DMS53 treated with DMSO at 0.1 percent for 48 hours (cell line): ENCODE data around the gene SPSB3.

ENCODE experiments used
- DNase-seq: peaks from one replicate; lab custom pipeline; 2025; ENCODE audit not compliant: unreplicated experiment; lab: John Stamatoyannopoulos, UW

The SPSB3 gene

DNA sequence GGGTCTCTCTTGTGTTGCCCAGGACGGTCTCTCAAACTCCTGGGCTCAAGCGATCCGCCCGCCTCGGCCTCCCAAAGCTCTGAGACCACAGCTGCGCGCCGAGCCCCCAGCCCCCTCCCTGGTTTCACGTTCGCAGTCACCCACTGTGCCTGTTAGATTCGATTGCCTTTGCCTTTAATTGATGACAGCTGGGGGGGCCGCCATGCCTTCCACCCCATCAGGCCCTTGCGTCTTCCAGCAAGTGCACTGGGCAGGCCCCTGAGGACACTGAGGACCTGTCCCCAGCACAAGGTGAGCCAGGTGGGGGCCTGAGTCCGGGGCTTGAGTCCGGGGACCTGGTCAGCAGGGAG, 7.9 kb upstream of the SPSB3 start:
- no peak for DNase-seq

DNA sequence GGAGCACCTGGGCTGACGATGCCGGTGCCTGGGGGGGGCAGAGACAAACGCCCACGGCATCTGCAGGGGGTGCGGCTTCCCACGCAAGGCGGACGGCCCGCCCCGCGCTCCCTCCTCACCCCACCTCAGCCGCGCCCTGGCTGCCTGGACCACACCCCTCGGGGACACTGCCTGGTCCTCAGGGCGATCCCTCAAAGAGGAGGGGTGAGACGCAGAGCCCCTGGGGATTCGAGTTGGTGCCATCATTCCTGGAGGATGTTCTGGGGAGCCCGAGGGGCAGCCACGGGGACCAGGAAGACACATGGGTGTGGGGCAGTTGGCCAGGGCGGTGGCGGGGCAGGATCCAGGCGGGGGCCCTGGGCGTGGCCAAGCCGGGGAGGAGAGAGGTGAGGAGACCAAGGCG, 7.3 kb upstream of the SPSB3 start:
- no peak for DNase-seq

DNA sequence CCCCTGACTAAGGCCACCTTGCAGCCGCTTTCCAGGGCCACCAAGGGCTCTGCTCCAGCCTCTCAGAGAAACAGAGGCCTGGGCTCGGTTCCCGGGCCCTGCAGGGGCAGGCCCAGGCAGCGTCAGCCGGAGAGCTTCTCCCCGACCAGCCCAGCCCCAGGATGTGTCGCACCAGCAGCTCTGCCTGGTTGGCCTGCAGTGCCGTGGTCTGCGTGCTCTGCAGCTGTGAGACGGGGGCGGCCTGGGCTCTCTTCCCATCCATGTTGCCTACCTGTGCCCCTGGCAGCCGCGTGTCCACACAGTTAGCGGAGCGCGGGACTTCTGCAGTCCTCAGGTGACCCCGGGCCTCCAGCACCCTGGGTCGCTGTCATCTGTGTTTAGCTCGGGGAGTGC, 6.3 kb upstream of the SPSB3 start:
- DNase-seq: no peak

DNA sequence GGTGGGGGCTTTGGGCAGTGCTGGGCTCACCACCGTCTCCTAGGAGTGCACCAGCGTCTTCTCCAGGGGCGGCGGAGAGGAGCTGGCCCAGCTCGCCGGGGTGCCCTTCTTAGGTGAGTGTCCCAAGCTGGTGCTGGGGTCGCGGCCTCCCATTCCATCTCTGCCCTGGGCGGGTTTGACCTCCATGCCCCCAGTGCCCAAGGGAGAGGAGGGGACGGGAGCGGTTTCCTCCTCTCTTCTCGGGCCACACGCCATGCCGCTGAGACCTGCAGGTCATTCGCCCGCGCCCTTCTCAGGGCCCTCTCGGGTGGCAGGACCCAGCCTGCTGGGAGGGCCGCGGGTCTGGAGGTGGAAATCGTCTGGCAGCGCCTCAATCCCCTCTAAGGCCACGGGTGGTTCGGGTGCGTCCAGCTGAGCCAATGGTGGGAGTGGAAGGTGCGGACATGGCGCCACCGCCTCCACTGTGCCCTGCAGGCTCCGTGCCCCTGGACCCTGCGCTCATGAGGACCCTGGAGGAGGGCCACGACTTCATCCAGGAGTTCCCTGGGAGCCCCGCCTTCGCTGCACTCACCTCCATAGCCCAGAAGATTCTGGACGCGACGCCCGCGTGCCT, 5.8 kb upstream of the SPSB3 start:
- no peak for DNase-seq

DNA sequence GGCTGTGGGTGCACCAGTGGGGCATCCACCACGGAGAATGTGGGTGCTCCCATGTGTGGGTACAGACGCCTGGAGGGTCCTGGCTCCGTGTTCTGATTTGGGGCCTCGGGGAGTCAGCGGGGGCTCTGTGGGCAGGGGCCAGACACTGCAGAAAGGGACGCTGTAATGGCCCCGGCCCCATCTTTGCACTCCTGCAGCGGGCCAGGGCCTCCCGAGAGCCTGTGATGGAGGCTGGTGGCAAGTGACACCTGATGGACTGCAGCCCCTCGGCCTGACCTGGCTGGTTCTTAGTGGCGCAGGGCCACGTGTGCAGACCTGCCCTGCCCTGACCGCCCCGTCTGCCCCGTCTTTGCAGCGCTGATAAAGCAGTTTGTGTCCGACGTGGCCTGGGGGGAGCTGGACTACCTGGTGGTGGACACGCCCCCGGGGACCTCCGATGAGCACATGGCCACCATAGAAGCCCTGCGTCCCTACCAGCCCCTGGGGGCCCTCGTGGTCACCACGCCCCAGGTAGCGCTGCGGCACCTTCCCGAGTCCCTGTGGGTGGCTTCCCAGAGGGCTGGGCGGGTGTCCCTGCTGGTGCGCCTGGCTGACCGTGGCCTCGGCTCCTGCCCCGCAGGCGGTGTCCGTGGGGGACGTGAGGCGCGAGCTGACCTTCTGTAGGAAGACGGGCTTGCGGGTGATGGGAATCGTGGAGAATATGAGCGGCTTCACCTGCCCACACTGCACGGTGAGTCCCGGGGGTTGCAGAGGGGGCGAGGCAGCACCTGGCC, 5.1 kb upstream of the SPSB3 start:
- DNase-seq: no peak

DNA sequence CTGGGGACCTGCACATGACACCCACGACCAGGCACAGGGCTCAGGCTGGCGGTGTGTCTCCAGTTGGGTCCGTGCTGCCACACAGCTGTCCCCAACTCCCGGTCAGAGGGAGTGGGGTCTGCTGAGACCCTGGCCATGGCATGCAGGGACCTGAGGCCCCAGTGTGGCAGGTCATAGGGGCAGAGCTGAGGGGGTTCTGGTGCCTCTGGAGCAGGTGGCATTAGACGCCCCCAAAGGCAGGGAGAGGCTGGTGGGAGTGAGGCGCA, 4.6 kb upstream of the SPSB3 start:
- DNase-seq: no peak

DNA sequence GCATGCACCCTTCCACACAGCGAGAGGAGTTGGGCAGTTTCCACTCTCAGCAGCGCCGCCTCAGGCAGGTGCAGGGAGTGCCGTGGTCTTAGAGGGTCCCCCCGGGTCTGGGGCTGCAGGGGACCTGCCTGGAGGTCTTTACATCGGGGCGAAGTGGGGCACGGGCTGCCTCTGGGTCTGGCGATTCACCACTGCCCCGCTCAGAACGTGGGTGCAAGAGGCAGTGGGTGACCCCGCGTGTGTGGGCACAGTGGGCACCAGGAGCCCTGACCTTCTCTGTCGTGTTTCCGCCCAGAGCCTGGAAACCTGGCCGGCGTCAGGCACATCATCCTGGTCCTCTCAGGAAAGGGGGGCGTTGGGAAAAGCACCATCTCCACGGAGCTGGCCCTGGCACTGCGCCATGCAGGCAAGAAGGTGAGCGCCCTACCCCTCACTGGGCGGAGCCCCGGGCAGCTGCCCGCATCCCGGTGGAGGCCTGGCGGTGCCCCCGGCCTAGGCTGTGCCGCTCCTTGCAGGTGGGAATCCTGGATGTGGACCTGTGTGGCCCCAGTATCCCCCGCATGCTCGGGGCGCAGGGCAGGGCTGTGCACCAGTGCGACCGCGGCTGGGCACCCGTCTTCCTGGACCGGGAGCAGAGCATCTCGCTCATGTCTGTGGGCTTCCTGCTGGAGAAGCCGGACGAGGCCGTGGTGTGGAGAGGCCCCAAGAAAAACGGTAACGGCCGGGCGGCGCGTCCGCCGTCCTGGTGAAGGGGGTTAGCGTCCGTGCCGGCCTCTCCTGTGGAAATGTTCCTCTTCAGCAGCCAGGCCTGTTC, 4.1 kb upstream of the SPSB3 start:
- no peak for DNase-seq

DNA sequence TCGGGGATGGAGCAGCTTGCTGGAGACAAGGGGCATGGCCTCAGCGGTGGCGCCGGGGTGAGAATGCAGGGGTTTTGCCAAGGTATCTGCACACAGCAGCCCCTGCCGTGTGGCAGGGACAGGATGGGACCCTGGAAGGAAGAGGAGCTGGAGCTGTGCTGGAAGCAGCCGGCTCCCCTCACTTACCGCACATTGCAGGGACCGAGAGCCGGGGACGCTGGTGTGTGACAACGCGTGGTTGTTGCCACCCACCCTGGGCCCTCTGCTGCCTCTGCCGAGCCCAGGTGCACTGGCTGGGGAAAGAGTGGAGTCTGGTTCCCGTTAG, 3.4 kb upstream of the SPSB3 start:
- DNase-seq: no peak

DNA sequence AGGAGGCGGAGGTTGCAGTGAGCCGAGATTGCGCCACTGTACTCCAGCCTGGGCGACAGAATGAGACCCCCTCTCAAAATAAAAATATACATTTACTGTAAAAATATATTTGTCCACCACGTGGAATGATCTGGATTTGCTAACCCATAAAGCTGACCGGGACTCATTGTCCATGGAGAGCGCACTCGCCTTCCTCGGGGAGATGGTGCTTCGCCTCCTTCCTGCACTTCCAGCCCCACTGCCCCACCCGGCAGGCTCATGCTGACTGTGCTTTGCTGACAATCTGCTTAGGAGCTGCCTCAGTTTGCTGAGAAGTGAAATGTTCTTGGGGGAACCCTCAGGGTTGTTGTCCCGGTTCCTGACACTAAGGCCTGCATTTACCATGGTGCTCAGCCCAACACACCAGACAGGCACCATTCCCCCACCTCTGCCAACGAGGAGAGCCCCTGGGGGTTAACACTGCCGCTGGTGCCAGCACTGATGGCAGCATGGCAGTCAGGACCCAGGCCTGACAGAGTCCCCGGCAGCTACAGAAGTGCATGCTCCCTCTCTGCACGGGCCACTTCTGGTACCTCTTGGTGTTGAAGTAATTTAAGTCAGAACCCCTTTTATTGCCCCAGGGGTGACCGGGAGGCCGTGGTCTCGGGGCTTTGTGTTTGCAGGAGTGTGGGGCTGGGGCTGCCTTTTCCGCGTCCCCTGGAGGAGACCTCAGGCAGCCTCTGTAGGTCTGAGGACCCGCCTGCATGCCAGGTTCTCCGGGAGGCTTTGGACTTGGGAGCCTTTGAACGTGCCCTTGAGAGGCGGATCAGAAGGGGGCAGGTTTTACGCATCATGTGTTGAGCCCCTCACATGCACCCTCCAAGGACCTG, 2.8 kb upstream of the SPSB3 start:
- DNase-seq: no peak

DNA sequence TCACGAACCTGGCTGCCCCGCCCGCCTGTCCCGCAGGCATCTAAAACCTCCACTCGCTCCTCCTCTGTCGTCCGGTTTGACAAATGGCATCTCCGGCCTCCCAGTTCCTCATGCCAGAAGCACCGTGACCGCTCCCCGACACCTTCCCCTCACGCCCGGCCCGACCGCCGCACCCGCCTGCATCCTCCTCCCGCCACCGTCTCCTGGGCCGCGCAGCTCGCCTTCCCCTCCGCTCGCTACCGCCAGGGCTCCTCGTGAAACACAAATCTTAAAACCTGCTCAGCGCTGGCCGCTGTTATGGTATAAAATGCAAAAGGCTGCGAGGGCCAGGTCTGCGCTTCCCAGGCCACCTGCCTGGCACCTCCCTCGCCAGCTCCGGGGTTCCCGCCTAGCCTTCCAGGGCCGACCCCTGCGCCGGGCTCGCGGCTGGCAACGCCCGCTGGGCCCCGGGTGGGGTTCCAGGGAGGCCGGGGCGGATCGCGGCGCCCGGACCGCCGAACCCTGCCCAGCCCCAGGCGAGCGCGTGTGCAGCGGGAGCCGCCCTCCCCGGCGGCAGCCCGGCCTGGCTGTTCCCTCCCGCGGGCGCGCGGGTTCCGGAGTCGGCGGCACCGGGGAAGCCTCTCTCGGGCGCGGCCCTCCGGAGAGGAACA, 488 bp downstream of the SPSB3 start:
- DNase-seq: no peak

DNA sequence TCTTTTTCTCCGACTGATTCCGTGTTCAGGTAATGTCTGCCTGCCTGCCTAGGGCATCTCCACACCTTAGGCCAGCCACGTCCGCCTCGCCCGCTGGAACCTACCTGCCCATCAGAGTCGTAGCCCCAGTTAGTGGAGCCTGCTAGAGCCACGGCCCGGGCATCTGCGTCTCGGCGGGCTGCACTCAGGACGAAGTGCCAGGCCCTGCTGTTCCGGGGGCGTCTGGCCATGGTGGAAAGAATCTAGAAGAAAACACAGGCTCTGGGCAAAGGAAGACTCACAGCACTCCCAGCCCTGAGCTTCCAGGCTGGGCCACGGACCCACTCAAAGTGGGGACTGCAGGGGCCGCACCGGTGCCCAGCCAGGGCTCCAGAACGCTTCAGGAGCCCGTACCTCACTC, 1.1 kb downstream of the SPSB3 start:
- DNase-seq: no peak

DNA sequence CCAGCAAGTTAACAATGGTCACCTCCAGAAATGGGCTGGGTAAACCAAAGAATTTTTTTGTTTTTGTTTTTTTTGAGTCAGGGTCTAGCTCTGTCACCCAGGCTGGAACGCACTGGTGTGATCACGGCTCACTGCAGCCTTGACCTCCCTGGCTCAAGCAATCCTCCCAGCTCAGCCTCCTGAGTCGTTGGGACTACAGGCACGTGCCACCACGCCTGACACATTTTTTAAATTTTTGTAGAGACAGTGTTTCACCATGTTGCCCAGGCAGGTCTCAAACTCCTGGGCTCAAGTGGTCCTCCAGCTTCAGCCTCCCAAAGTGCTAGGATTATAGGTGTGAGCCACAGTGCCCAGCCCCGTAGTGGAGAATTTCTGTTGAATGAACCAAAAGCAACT, 1.7 kb downstream of the SPSB3 start:
- no peak for DNase-seq

DNA sequence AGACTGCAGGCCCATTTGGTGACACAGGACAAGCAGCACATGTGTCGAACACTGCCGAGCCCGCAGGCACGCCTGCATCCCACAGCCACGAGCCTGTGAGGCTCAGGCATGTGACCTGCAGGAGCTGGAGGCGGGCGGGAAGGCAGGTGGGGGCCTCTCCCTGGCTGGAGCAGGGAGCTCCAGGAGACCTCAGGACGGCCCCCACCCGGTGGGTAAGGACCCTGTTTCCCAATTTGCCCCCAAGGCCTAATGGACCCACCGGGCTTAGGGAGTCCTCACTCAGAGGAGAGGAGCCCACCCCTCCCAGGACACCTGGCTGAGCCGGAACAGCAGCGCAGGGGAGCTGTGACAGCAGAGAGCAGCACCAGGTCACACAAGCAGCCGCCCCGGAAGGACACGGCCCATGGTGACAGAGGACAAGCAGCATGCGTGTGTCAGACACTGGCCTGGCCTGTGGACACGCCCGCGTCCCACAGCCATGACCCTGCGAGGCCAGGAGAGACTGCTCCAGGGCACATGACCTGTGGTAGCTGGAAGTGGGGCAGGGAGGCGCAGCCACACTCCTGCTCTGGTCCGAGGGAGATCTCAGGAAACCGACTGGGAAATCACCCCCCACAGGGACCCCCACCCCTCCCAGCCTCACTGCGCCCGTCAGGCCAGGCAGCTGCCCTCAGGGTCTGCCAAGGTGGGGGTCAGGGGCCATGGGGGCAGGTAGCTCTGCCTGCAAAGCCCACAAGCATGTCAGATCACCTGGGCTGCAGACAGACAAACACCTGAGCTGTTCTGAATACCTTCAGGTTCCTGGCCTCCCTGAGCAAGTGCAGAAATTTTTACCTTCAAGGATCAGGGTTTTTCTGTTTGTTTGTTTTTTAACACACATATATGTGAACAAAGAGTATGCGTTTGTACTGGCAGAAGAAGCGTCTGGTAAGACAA, 2.4 kb downstream of the SPSB3 start:
- DNase-seq: no peak

DNA sequence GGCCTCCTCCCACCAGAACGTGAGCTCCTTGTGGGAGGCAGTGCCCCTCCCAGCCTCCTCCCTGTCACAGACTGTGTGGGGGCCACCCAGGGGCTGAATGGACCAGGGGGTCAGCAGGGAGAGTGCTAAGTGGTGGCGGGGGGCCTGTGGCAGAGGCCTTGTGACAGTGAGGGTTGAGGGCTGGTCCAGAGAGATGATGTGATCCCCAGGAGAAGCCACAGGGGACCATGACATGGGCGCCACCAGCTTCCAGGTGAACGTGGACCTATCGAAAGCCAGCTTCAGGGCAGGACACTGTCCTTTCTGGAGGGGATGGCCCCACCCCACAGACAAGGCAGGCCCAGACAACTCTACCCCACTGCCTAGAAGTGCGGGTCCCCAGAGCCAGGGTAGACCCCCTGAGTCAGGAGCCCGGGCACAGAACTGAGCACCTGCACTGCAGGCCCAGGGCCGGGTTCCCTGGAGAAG, 3.1 kb downstream of the SPSB3 start:
- no peak for DNase-seq

DNA sequence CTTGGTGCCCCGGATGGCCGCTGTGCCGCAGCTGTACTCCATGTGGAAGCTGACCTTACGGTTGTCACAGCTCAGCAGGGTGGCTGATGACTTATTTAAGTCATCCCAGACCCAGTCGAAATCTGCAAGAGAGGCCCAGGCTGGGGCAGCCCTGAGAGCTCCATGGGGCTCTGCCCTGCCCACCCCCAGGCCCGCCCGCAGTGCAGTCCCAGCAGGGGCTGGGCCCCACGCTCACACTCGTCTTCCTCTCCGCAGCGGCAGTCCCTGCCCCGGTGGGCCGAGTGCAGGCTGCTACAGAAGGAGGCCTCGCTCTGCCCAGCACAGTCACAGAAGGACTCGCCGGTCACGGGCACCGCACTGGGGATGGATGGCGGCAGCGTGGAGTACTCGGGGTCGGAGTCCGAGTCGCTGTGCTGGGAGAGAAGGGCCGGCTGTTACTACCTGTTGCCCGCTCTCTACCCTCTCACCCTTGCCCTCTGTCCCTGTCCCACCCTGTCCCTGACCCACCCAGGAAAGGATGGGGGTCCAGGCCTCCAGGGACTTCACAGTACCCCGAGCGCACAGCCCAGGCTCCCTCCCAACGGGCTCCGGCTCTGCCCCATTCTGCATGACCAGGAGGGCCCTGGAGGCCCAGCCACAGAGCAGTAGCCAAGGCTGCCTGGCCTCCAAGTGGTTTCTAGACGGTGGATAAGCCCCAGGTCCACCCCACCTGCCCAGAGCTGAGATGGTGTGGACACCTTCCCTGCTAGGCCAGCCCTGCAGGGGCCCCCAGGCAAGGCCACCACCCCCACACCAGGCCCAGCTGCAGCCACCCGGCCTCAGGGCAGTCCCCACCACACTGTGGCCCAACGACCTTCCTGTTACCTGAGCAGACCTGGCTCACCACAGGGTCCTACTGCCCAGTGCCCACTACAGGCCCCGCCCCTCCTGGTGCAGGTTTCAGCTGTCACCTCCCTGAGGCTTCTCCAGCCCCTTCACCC, 3.9 kb downstream of the SPSB3 start:
- DNase-seq: no peak

DNA sequence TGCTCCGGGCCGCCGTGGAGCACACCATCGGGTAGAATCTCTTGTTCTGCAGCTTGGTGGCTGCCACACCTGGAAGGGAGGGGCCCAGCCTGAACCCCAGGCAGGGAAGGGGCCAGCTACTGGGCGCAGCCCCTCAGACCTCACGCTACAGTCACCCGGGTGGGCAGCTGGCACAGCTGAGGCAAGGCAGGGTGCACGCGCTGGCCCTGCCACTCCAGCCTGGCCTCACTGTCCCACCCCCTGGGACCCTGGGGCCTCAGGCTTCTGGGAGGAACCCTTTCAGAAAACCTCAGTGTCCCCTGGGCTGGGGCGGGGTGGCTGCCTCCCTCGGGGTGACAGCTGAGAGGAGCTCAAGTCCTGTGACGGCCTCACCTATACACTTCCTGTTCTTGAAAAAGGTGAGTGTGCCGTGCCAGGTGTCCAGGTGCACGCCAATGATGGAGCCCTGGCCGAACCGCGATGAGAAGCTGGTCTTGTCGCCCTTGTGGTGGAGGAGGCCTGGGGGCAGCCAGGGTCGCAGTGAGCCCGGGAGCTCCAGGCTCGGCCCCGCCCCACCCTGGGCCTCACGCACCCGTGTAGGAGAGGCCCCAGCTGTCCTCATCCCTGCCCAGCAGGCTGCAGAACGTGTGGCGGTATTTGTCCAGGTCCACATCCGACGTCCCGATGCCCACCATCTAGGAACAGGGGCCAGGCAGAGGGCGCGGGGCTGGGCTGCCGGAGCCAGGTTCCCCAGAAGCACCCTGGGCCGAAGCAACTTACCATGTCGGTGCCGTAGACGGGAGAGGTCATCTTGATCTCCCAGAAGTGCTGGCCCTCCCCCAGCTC, 4.8 kb downstream of the SPSB3 start:
- no peak for DNase-seq

DNA sequence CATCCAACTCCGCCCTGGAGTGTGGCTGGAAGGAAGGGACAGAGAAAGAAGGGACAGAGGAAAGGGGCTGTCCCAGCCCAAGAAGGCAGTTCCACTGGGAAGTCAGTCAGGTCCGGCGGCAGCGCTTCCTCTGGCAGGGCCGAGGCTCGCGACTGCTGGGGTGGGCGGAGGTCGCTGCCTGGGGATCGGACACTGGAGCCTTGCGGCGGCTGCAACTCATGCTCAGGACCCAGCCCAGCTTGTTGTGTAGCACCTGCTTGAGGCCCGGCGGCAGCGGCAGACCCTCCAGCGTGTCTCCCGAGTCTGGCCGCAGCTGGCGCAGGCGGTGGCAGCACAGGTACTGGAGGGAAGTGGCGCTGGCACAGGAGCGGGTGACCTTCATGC, 5.4 kb downstream of the SPSB3 start:
- DNase-seq: no peak

DNA sequence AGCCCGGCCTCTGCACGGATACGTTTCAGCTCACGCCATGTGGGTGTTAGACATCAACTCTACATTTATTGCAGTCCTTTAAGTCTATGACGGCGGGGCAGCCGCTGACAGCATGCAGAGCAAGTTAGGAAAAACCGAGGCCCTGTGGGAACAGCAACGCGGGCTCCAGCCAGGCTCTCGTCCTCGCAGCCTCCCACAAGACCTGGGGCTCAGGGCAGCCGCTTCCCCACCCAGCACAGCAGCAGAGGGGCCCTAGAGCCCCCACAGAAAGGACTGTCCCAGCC, 5.8 kb downstream of the SPSB3 start:
- no peak for DNase-seq
